Muscle layer of duodenum (tissue), 2 donors: ENCODE measurements around the gene CENPT.
"Not testable (repeated sequence)": the region's sequence is repeated elsewhere in the genome, so short reads cannot be mapped to it uniquely, and the experiment has no call there.

Experiments
- H3K27ac ChIP-seq: one replicate; pipeline ENCODE4 v1.7.0; 2013; ENCODE audit warnings: mild to moderate bottlenecking, low read length
- H3K27me3 ChIP-seq: one replicate; pipeline ENCODE4 v1.7.0; 2013; ENCODE audit warnings: low read depth, mild to moderate bottlenecking, control low read depth, low read length
- H3K36me3 ChIP-seq, 2 donors: one replicate each; pipeline ENCODE4 v1.7.0; 2013; ENCODE audit warnings: low read length in 2 of 2, control low read depth in 1 of 2, mild to moderate bottlenecking in 1 of 2; ENCODE audit not compliant: insufficient read depth in 2 of 2, control insufficient read depth in 1 of 2
- H3K4me1 ChIP-seq, 2 donors: one replicate each; pipeline ENCODE4 v1.7.0; 2013; ENCODE audit warnings: low read length in 2 of 2, mild to moderate bottlenecking in 2 of 2, control low read depth in 1 of 2, moderate library complexity in 1 of 2; ENCODE audit not compliant: insufficient read depth in 2 of 2, control insufficient read depth in 1 of 2
- H3K4me3 ChIP-seq, 2 donors: one replicate each; pipeline ENCODE4 v1.7.0; 2013; ENCODE audit warnings: low read length in 2 of 2, low read depth in 1 of 2, mild to moderate bottlenecking in 1 of 2
- H3K9me3 ChIP-seq, 2 donors: one replicate each; pipeline ENCODE4 v1.7.0; 2013; ENCODE audit warnings: low read length in 2 of 2, control low read depth in 1 of 2, mild to moderate bottlenecking in 1 of 2; ENCODE audit not compliant: control insufficient read depth in 1 of 2
- donor health status: healthy.

The CENPT gene

DNA sequence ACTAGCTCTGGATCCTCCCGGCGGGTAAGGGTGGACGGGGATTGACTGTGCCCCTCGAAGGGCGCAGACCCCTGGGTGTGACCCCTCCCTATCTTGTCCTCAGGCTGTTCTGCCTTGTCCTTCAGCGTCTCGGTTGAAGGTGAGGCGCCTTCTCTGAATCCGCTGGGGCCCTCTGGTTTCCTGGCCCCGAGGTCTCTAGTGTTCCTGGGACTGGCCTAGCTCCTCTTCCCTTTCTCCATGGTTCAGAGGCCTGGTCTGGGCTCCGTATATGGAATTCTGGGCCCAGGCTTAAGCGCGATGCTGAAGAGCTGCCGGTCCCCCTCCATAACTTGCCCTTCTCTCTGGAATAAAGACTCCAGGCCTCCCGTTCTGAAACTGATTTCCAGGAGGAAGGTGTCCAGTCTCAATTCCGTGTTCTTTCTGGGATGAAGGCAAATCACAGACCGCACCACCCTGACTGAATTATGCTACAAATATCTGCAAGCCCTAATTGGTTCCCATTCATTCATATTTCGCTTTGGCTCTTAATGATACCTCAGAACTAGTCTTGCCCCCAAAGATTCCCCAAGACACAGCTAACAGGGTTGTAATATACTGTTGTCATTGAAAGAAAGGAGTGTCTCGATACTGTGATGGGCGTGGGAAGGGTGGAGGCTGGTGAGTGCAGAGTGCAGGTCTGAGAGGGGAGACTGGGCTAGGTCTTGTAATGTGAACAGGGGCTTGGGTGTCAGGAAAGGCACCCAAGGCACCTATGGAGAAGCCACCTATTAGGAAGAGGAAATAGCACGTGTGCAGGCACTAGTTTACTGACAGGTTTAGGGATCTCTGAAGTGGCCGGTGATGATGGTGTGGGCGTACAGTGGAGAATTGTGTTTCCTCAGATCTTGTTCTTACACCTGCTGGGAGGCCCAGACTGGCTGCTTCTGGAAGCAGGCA is 26.2 kb upstream of the CENPT start:
- H3K9me3 ChIP-seq, result no peaks in the 10 kb centered on the region
- H3K36me3 ChIP-seq, result peaks cover 39 to 57% of the 10 kb centered on the region in 2 donors
- H3K27me3 ChIP-seq, result no peaks in the 10 kb centered on the region
- peak overlapping the region; percentile 73 to 89 for H3K4me3 ChIP-seq
- H3K27ac ChIP-seq, result peak overlapping the region; percentile 61
- H3K4me1 ChIP-seq, result peaks cover 15 to 32% of the 10 kb centered on the region in 2 donors

DNA sequence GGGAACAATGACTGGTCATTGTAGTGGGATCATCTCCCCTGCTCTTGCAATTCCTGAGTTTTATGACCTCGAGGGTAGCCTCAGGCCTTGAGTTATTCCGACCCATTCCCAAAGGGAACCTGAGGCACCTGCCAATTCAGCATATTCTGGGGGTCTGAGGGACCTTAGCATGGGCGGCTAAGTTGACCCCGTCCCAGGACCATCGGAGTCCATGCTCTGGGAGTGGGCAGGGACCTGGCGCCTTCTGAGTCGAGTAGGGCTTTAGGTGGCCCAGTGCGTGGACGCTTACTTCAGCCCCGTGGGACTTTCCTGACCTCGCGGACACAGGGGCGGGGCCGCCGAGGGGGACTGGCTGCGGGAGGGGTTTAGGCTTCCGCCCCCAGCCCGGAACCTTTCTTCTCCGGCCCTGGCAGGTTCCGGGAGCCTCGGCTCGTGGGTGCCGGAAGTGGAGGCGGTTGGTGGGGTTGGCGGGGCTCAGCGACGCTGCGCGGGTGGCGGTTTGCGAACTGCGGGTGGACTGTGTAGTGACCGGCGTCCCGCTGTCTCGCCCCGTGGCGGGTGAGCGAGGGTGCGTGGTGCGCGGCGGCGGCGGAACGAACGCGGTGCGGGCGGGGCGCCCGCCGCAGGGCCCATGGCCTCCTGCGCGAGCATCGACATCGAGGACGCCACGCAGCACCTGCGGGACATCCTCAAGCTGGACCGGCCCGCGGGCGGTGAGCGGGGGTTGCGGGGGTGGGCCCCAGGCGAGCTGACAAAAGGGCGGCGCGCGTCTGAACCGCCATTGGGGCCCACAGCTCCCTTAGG is 25.3 kb upstream of the CENPT start, which contains the start of gene EDC4:
TSS of gene EDC4 (plus strand) at position 422 of the 804 bp plus-strand sequence. CDS start at position 632, 210 bp downstream.
- H3K9me3 ChIP-seq, result no peaks in the 10 kb centered on the region
- peak within 1 kb of the TSS; percentile 73 to 89 for H3K4me3 ChIP-seq
- peak within 1 kb of the TSS; percentile 61 for H3K27ac ChIP-seq
- peaks cover 15 to 32% of the 10 kb centered on the region in 2 donors for H3K4me1 ChIP-seq
- no peaks in the 10 kb centered on the region for H3K27me3 ChIP-seq
- peaks cover 35 to 57% of the 10 kb centered on the region in 2 donors for H3K36me3 ChIP-seq

DNA sequence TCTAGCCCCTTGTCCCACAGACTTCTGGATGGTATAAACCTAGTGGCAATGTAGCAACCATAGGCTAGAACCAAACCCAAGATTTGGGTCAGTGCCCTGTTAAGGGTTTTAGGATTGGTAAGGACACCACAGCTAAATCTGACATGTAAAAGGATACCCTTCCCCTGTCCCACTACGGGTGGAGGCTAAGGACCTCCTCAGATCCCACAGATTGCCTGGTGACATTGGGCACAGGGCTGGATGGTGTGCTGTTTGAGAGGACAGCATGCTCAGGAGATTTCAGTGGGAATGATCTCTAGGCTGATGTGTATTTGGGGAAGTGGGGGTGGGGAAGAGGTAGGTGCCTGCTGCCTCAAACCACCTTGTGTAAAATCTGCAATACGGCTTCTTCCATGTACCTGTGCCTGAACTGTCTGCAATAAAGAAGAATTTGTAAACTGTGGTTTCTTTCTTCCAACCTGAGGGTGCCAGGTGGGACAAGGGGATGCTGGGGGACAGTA is 24.7 kb upstream of the CENPT start:
- peak overlapping the region; percentile 73 to 89 for H3K4me3 ChIP-seq
- peaks cover 28 to 57% of the 10 kb centered on the region in 2 donors for H3K36me3 ChIP-seq

GRCh38 chr16:67871256-67871655 is 23.8 kb upstream of the CENPT start:
- Histone ChIP-seq H3K9me3 (no peaks in the 10 kb centered on the region), H3K4me1 (peaks cover 15 to 32% of the 10 kb centered on the region in 2 donors), H3K27me3 (no peaks in the 10 kb centered on the region), H3K36me3 (peaks cover 21 to 49% of the 10 kb centered on the region in 2 donors), H3K27ac (no peak overlapping the region), H3K4me3 (no peak overlapping the region)

More for the DNA sequence above, 24.7 kb upstream of the CENPT start:
- H3K9me3 ChIP-seq, result no peaks in the 10 kb centered on the region
- H3K27ac ChIP-seq, result peak overlapping the region; percentile 49
- no peaks in the 10 kb centered on the region for H3K27me3 ChIP-seq
- H3K4me1 ChIP-seq, result peaks cover 15 to 32% of the 10 kb centered on the region in 2 donors

- Histone ChIP-seq H3K4me1 (peaks cover 10 to 18% of the 10 kb centered on the region in 2 donors), H3K4me3 (no peak overlapping the region), H3K27ac (no peak overlapping the region), H3K27me3 (no peaks in the 10 kb centered on the region), H3K9me3 (no peaks in the 10 kb centered on the region), H3K36me3 (peaks cover 16 to 59% of the 10 kb centered on the region in 2 donors)
Measured at GRCh38 chr16:67869653-67870052, 22.2 kb upstream of the CENPT start.

GRCh38 chr16:67868290-67868689 is 20.8 kb upstream of the CENPT start:
- Histone ChIP-seq H3K27me3 (no peaks in the 10 kb centered on the region), H3K9me3 (no peaks in the 10 kb centered on the region), H3K36me3 (peaks cover 16 to 60% of the 10 kb centered on the region in 2 donors), H3K27ac (no peak overlapping the region), H3K4me1 (peaks cover 0 to 13% of the 10 kb centered on the region in 2 donors), H3K4me3 (no peak overlapping the region)

- Histone ChIP-seq H3K36me3 (peaks cover 12 to 51% of the 10 kb centered on the region in 2 donors), H3K4me1 (peaks cover 0 to 25% of the 10 kb centered on the region in 2 donors), H3K4me3 (no peak overlapping the region), H3K27me3 (no peaks in the 10 kb centered on the region), H3K27ac (no peak overlapping the region), H3K9me3 (no peaks in the 10 kb centered on the region)
Measured at GRCh38 chr16:67865318-67865717, 17.8 kb upstream of the CENPT start.

DNA sequence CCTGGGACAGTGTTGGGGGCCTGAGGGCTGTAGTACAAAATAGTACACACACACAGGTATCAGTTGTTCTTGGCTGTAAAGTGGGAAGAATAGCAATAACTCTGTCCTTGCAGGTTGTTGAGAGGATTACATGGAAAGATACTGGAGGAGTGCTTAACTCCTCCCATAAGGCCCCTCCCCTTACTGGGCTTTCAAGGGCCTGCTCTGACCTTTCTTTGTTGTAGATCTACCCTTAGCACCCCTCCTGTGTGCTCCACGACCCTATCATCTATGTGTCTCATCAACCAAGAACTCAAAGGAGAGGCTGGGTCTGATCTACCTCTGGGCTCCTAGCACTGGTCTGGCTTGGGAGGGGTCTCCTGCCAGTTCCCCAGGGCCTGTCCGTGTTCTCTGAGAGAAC is 17.1 kb upstream of the CENPT start:
- no peaks in the 10 kb centered on the region for H3K9me3 ChIP-seq
- H3K4me1 ChIP-seq, result peaks cover 0 to 25% of the 10 kb centered on the region in 2 donors
- peaks cover 7 to 45% of the 10 kb centered on the region in 2 donors for H3K36me3 ChIP-seq
- no peak overlapping the region for H3K27ac ChIP-seq
- H3K4me3 ChIP-seq, result no peak overlapping the region
- no peaks in the 10 kb centered on the region for H3K27me3 ChIP-seq

DNA sequence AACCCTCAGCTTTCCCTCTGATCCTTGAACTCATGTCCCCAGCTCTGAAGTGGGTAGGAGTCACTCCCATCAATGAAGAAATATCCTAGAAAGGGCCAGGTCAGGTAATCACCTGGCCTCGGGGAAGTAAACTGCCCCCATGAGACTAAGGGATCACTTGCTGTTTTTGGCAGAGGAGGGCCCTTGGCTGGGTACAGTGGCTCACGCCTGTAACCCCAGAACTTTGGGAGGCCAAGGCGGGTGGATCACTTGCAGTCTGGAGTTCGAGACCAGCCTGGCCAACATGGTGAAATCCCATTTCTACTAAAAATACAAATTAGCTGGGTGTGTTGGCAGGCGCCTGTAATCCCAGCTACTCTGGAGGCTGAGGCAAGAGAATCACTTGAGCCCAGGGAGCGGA is 16.6 kb upstream of the CENPT start:
- not testable (repeated sequence) for H3K27me3 ChIP-seq, H3K4me3 ChIP-seq, H3K9me3 ChIP-seq
- Histone ChIP-seq H3K36me3 (peaks cover 7 to 43% of the 10 kb centered on the region in 2 donors), H3K27ac (peak overlapping the region; percentile 64), H3K4me1 (peaks cover 0 to 25% of the 10 kb centered on the region in 2 donors)

DNA sequence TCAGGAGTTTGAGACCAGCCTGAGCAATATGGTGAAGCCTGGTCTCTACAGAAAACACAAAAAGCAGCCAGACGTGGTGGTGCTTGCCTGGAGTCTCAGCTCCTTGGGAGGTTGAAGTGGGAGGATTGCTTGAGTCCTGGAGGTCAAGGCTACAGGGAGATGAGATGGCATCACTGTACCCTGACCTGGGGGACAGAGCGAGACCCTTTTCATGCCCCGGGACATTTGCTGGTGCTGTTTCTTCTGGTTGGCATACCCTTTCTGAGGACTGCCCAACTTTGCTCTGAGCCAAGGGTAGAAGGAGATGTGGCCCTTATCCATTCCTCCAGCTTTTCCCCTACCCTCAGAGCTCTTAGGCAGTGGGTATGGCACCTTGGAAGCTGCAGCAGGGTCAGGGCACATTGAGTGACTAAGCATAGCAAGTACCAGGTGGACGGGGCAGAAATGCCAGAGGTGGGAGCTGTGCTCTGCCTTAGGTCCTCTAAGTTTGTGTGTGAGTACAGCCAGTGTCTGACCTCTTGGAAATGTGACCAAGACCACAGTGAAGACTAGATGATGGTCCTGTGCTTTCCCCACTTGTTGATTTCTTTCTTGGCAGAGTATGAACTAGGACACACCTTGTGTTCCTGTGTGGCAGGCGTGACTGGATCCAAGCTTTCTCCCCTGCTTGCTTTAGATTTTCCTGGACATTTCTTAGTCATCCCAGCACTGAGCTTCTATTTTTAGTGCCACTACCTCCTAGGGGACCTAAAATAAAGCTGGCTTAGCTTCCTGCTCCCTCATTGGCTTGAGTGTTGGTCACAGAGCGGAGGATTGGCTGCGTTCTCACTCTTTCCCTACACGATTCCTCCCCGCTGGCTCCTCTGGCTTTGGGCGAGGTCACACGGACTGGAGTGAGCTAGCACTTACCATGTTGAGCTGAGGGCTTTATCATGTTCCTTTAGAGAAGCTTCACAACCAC is 15.4 kb upstream of the CENPT start:
- H3K4me3 ChIP-seq, result peak overlapping the region in 1 of 2 donors; percentile 14
- peak overlapping the region; percentile 64 for H3K27ac ChIP-seq
- no peaks in the 10 kb centered on the region for H3K9me3 ChIP-seq
- no peaks in the 10 kb centered on the region for H3K27me3 ChIP-seq
- peaks cover 0 to 35% of the 10 kb centered on the region in 2 donors for H3K4me1 ChIP-seq
- H3K36me3 ChIP-seq, result peaks cover 0 to 38% of the 10 kb centered on the region in 2 donors
